Nephron progenitor cell (in vitro differentiated cells): ENCODE results near the gene NAPA.
A peak's percentile ranks its signal among the peaks of the same experiment; 100 is the strongest.

Source experiments
- DNase-seq: peaks from one replicate; pipeline ENCODE4 v3.0.0; 2021
- H3K27ac Mint-ChIP-seq: 2 replicates; pipeline ENCODE4 v1.8.0; 2021; ENCODE audit warnings: mild to moderate bottlenecking, moderate library complexity, mixed read lengths
- H3K27me3 Mint-ChIP-seq: 2 replicates; pipeline ENCODE4 v1.8.0; 2021; ENCODE audit warnings: mild to moderate bottlenecking, low read depth, mixed read lengths; ENCODE audit not compliant: poor library complexity
- H3K36me3 Mint-ChIP-seq: 2 replicates; pipeline ENCODE4 v1.8.0; 2021; ENCODE audit warnings: low read depth, mixed read lengths
- H3K4me1 Mint-ChIP-seq: 2 replicates; pipeline ENCODE4 v1.8.0; 2021; ENCODE audit warnings: mixed read lengths
- H3K4me3 Mint-ChIP-seq: 2 replicates; pipeline ENCODE4 v1.8.0; 2021; ENCODE audit warnings: mild to moderate bottlenecking, moderate library complexity, mixed read lengths
- H3K9me3 Mint-ChIP-seq: 2 replicates; pipeline ENCODE4 v1.8.0; 2021; ENCODE audit warnings: mild to moderate bottlenecking, moderate library complexity, mixed read lengths
- TF ChIP-seq, protein P1 (sequence below): fragments of 200-600 bp; sonication (generic); IDR thresholded peaks from 2 replicates; pipeline ENCODE4 v1.5.0; 2021; ENCODE audit warnings: antibody characterized with exemption

Gene NAPA

GRCh38 chr19:47456721-47457474, 58.0 kb downstream of the NAPA start:
- no peak overlapping the region for H3K27ac Mint-ChIP-seq
- H3K36me3 Mint-ChIP-seq, result peaks cover 7% of the 10 kb centered on the region

GRCh38 chr19:47450478-47450877, 64.4 kb downstream of the NAPA start:
- TF ChIP-seq, protein P1, sequence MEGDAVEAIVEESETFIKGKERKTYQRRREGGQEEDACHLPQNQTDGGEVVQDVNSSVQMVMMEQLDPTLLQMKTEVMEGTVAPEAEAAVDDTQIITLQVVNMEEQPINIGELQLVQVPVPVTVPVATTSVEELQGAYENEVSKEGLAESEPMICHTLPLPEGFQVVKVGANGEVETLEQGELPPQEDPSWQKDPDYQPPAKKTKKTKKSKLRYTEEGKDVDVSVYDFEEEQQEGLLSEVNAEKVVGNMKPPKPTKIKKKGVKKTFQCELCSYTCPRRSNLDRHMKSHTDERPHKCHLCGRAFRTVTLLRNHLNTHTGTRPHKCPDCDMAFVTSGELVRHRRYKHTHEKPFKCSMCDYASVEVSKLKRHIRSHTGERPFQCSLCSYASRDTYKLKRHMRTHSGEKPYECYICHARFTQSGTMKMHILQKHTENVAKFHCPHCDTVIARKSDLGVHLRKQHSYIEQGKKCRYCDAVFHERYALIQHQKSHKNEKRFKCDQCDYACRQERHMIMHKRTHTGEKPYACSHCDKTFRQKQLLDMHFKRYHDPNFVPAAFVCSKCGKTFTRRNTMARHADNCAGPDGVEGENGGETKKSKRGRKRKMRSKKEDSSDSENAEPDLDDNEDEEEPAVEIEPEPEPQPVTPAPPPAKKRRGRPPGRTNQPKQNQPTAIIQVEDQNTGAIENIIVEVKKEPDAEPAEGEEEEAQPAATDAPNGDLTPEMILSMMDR, result no peak
- Mint-ChIP-seq H3K4me1 (peaks cover 15% of the 10 kb centered on the region), H3K27ac (no peak overlapping the region), H3K9me3 (peaks cover 26% of the 10 kb centered on the region), H3K36me3 (peaks cover 1% of the 10 kb centered on the region), H3K4me3 (no peak overlapping the region), H3K27me3 (peaks cover 70% of the 10 kb centered on the region)
- DNase-seq, result no peak

More at GRCh38 chr19:47456721-47457474, 58.0 kb downstream of the NAPA start:
- H3K27me3 Mint-ChIP-seq, result peaks cover 10% of the 10 kb centered on the region
- DNase-seq, result no peak
- TF ChIP-seq, protein P1, result no peak
- no peaks in the 10 kb centered on the region for H3K4me1 Mint-ChIP-seq
- H3K4me3 Mint-ChIP-seq, result no peak overlapping the region
- H3K9me3 Mint-ChIP-seq, result peaks cover 31% of the 10 kb centered on the region

DNA sequence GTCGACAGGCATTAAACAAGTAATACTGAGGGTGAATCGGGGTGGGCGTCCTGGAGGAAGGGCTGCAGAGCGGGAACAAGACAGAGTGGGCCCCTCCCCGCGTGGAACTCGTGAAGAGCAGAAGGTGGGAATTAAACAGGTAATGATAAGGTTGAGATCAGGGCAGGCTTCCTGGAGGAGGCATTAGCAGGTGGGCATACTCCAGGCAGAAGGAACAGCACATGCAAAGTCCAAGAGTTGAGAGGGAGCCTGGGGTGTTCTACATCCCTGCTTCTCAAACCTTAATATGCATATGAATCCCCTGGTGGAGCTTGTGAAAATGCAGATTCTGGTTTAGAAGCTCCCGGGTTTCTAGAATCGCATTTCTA, 66.5 kb downstream of the NAPA start:
- TF ChIP-seq, protein P1, result no peak
- Mint-ChIP-seq H3K27me3 (peaks cover 91% of the 10 kb centered on the region), H3K36me3 (no peaks in the 10 kb centered on the region)

GRCh38 chr19:47447470-47448359, 67.1 kb downstream of the NAPA start:
- H3K36me3 Mint-ChIP-seq, result no peaks in the 10 kb centered on the region
- peak overlapping the region; percentile 53 for H3K4me3 Mint-ChIP-seq
- no peak overlapping the region for H3K27ac Mint-ChIP-seq
- peaks cover 28% of the 10 kb centered on the region for H3K4me1 Mint-ChIP-seq
- TF ChIP-seq, protein P1, result no peak
- peaks cover 9% of the 10 kb centered on the region for H3K9me3 Mint-ChIP-seq
- H3K27me3 Mint-ChIP-seq, result peaks cover 98% of the 10 kb centered on the region
- DNase-seq, result peak; percentile 88

More for the DNA sequence above, 66.5 kb downstream of the NAPA start:
- Mint-ChIP-seq H3K27ac (no peak overlapping the region), H3K4me3 (no peak overlapping the region), H3K9me3 (peaks cover 9% of the 10 kb centered on the region), H3K4me1 (peaks cover 28% of the 10 kb centered on the region)
- no peak for DNase-seq

GRCh38 chr19:47446534-47447469, 68.1 kb downstream of the NAPA start:
- DNase-seq, result peak; percentile 62
- TF ChIP-seq, protein P1, result no peak
- Mint-ChIP-seq H3K9me3 (peaks cover 9% of the 10 kb centered on the region), H3K36me3 (no peaks in the 10 kb centered on the region), H3K27ac (no peak overlapping the region), H3K4me1 (peaks cover 28% of the 10 kb centered on the region), H3K4me3 (peak overlapping the region; percentile 53), H3K27me3 (peaks cover 100% of the 10 kb centered on the region)
